ENCODE results near the gene B3GALNT1.
A peak's percentile ranks its signal among the peaks of the same experiment; 100 is the strongest.

B3GALNT1 gene

DNA sequence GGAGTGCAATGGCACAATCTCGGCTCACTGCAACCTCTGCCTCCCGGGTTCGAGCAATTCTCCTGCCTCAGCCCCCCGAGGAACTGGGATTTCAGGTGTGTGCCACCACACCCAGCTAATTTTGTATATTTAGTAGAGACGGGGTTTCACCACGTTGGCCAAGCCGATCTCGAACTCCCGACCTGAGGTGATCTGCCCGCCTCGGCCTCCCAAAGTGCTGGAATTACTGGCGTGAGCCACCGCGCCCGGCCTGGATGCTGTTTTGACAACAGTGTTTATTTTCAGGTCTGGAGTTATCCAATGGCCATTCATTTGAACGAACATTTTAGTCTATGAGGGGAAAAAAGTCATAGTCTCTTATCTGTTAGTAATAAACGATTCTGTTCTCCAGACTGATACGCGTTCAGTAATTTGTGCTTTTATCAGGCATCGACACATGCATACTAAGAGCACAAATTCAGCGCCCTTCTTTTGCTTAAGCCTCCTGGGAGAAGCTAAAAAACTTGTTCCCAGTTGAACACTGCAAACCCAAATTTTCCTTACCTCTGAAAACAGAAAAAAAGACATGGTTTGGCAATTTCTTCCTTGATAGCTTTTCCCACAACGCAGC lies 1.3 kb downstream of the B3GALNT1 start:
- TF ChIP-seq POLR2A (IDR thresholded peaks at IDR 0.05; ENCODE audit: low read length) (no peak), GATA1 (IDR thresholded peaks at IDR 0.05; ENCODE audit: low read depth, low read length) (no peak)

DNA sequence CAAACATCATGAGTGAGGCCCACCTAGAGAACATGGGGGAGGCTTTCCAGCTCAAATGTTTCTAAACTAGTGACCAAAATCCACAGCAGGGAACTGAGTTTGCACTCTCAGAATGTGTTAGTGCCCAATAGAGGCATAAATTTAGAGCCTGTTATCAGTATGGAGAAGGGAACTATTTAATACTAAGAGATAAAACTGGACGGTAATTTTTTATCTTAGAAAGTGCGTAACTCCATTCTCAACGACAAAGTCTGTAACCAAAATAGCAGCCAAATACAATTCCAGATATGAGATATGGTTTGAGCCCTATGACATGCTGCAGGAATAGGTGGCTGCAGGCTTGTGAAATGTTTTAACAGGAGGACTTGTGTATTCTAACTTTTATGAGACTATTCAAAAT lies 3.5 kb downstream of the B3GALNT1 start:
- TF ChIP-seq GATA1 (IDR thresholded peaks at IDR 0.05; ENCODE audit: low read depth, low read length) (no peak), POLR2A (IDR thresholded peaks at IDR 0.05; ENCODE audit: low read length) (no peak)
- peak in 1 of 2 experiments; percentile 7 for DNase-seq

More for the DNA sequence above, 1.3 kb downstream of the B3GALNT1 start:
- DNase-seq, result peak; percentile 11 to 44

DNA sequence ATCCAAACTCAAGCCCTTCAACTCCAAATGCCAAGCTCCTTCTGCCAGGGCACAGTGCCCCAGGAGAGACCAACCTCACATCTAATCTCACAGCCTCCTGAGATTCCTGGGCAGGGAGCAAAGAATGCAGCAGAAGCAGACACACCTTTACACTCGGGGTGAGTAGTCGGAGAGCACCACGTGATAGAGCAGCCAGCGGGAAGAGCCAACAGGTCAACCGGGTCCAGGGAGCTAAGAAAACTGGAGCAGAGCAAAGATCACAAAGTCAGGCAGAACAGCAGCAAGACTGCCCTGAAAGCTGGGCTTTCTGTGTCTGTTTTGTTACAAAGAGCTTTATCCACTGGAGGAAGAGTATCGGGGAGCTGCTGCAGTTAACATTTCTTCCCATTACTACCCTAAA lies 4.2 kb downstream of the B3GALNT1 start:
- TF ChIP-seq GATA1 (IDR thresholded peaks at IDR 0.05; ENCODE audit: low read depth, low read length) (no peak), POLR2A (IDR thresholded peaks at IDR 0.05; ENCODE audit: low read length) (no peak)

DNA sequence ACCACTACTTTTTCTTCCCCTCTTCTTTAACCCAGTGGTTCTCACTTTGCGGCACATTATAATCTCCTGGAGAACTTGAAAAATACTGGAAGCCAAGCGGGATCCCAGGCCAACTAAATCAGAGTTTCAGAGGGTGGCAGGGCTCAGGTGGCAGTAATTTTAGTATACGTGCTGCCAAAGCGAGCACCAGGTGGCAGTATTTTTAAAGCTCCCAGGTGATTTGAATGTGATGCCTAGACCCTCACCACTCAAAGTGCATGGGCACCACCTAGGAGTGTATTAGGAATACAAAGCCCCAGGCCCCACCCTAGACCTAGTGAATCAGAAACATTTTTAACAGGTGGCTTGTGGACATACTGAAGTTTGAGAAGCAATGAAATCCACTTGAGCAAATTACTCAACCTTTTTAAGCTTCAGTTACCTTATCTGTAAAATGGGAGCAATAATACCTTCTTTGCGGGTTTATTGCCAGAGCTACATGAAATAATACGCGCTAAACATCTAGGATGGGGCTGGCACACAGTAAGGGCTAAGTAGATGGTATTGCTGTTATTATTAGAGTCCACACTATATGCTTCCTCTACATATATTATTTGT lies 8.3 kb downstream of the B3GALNT1 start:
- DNase-seq, result peak in 1 of 2 experiments; percentile 20
- TF ChIP-seq GATA1 (IDR thresholded peaks at IDR 0.05; ENCODE audit: low read depth, low read length) (no peak), POLR2A (IDR thresholded peaks at IDR 0.05; ENCODE audit: low read length) (no peak)

More for the DNA sequence above, 4.2 kb downstream of the B3GALNT1 start:
- DNase-seq, result no peak

DNA sequence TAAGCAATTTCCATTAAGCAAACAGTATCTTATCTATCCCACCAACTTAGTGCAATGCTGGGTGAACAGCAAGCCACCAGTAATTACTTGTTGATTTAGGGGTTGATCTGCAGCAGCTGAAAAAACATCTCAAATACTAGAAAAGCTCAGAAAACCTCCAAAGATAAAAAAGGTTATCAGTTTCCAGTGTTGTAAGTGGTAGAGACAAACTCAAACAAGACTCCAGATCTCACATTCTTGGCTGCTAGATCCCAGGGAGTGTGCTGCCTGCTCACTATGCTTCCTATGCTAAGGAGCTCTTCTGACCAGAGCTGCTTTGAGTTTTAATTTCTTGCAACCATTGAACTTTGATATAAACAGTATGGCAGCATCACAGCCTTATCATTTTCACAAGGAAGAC lies 11.3 kb downstream of the B3GALNT1 start:
- DNase-seq, result peak; percentile 2 to 6
- TF ChIP-seq POLR2A (IDR thresholded peaks at IDR 0.05; ENCODE audit: low read length), result no peak

DNA sequence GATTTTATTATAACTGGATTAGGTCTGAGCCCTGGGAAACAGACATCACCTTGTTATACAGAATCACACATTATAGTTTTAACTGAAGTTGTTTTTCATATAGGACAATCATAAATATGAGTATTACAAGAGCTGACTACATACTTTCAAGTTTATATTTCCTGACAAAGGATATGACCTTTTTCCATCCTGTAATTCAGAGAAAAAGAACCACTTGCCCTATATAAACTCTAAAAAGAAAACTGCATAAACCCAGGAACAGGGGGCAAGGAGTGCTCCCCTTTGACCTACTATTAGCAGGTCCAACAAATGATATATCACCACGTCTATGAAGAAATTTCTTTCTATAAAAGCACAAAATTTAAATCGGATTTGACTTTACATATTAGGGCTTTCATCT lies 20.9 kb downstream of the B3GALNT1 start:
- DNase-seq, result no peak
- TF ChIP-seq GATA1 (IDR thresholded peaks at IDR 0.05; ENCODE audit: low read depth, low read length), result no peak
- TF ChIP-seq POLR2A (IDR thresholded peaks at IDR 0.05; ENCODE audit: low read length), result no peak

DNA sequence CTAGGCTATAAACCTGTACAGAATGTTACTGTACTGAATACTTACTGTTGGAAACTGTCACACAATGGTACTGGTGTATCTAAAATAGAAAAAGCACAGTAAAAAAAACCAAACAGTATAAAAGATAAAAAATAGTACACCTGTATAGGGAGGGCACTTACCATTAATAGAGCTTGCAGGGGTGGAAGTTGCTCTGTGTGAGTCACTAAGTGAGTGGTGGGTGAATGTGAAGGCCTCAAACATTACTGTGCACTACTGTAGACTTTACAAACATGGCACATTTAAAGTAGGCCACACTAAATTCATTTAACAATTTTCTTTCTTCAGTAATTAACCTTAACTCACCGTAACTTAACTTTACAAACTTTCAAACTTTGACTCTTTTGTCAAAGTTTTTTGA lies 22.0 kb downstream of the B3GALNT1 start:
- TF ChIP-seq GATA1 (IDR thresholded peaks at IDR 0.05; ENCODE audit: low read depth, low read length), result no peak
- no peak for TF ChIP-seq POLR2A (IDR thresholded peaks at IDR 0.05; ENCODE audit: low read length)
- no peak for DNase-seq

DNA sequence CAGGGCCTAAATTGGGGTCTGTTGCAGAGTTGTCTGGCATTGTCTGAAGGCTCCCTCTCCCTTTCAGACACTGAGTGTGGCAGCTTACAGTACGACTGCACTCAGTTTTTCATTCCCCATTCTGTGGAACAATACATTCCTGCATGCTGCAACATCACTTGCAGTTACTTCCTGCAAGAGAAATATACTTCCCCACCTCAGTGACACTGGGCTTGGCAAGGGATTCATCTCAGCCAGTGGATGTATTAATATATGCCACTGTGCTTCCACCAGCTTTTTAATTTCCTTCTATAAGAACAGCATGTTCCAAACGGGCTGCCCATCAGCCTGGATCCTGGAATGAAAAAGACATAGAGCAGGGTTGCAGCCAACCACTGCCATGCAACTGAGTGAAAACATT lies 23.1 kb downstream of the B3GALNT1 start:
- TF ChIP-seq POLR2A (IDR thresholded peaks at IDR 0.05; ENCODE audit: low read length) (no peak), GATA1 (IDR thresholded peaks at IDR 0.05; ENCODE audit: low read depth, low read length) (no peak)
- no peak for DNase-seq

DNA sequence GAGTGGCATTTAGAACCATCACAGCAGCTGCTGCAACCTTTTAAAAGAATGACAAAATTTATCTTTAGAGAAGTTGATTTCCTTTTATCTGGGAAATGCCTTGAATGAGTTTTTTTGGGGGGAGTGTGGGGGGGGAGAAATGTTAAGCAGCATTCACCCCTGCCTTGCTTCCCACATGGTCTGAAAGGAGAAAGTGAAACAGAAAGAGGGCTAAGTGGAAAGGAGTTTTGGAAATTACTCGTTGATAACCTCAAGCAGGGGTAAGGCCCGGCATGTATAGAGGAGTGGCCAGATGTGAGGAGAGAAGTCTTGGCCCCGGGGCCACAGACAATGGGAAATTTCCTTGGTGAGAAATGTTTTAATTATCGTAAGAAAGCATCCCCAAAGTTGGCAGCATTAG lies 23.5 kb downstream of the B3GALNT1 start:
- no peak for DNase-seq
- TF ChIP-seq POLR2A (IDR thresholded peaks at IDR 0.05; ENCODE audit: low read length) (no peak), GATA1 (IDR thresholded peaks at IDR 0.05; ENCODE audit: low read depth, low read length) (no peak)

DNA sequence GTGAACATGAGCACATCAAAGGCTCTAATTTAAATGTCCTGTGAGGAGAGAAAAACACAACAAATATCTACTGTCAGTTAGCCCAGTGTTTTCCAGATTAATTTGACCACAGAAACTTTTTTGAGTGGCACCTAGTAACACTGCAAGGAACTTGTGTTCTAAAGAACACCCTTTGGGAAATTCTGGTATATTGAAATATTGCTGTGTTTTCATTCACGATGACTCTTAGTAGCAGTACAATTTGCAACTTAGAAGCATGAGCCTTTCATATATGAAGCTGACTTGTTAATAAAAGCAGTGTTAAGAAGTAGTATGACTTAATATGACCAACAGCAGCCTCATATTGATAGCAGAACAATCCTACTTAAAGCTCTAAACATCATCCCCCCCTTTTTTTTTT lies 32.0 kb downstream of the B3GALNT1 start:
- DNase-seq, result no peak
- TF ChIP-seq GATA1 (IDR thresholded peaks at IDR 0.05; ENCODE audit: low read depth, low read length), result no peak
- TF ChIP-seq POLR2A (IDR thresholded peaks at IDR 0.05; ENCODE audit: low read length), result no peak

DNA sequence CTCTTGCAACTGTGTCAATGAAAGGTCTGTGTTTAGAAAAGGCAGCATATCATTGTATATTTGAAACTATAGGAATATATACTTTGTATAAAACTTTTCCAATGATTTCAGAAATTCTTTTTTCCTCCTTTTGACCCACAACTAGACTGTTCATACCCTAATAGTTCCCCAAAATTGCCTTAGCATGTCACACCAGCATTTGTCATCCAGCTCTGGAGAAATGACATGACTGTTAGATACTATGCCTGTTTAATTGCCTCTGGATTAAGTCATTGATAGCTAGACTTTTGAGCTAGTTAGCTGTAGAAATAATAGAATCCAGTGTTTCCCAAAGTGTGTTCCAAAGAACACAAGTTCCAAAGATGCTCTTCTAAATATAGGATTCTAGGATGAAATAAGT lies 32.4 kb downstream of the B3GALNT1 start:
- DNase-seq, result peak in 1 of 2 experiments; percentile 19
- TF ChIP-seq POLR2A (IDR thresholded peaks at IDR 0.05; ENCODE audit: low read length), result no peak
- no peak for TF ChIP-seq GATA1 (IDR thresholded peaks at IDR 0.05; ENCODE audit: low read depth, low read length)

DNA sequence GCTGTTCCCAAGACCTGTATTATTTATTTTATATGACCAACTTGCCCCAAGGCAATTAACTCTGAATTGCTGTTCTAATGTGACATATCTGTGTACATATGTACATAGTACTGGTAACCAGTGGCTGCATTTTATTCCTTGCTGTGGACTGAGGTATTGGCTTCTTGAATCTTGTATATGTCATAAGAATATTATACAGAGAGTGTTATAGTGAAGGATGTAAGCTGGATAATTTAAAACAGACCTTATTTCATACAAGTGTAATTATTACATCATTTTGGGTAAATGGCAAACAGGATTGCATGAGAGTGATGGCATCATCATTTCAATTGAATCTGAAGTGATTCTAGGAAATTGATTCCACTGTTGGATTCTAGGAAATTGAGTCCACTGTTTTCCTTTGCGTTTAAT lies 32.9 kb downstream of the B3GALNT1 start:
- DNase-seq, result peak in 1 of 2 experiments; percentile 31
- TF ChIP-seq GATA1 (IDR thresholded peaks at IDR 0.05; ENCODE audit: low read depth, low read length) (no peak), POLR2A (IDR thresholded peaks at IDR 0.05; ENCODE audit: low read length) (no peak)

DNA sequence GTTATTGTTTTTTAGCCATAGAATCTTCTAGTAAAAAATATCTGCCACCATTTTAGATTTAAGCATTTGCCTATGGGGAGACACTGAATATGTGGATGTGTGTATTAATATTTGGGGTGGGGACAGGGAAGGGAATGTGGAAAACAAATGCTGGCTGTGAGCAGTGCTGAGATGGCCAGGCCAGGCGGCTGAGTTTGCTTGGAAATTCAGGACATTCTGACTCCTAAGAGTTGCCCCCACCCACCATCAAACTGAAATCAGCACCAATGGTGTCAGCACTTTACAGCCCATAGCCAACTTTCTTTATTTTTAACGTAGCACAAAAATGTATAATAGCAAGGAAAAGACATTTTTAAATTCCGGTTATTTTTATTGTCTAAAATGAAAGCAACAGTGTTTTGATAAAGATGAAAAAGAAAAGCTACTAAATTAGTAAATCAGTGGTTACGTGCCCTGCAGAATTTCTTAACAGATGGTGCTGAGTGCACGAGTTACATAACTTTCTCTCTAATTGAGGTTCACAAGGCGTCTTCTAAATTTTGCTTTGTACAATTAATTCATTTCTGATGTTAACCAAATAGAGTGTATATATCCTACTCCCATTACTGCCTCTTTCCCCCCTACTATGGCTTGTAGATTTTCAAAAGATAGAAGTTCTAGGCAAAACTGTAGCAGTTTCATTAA lies 34.0 kb downstream of the B3GALNT1 start:
- TF ChIP-seq GATA1 (IDR thresholded peaks at IDR 0.05; ENCODE audit: low read depth, low read length), result no peak
- TF ChIP-seq POLR2A (IDR thresholded peaks at IDR 0.05; ENCODE audit: low read length), result no peak
- DNase-seq, result no peak

DNA sequence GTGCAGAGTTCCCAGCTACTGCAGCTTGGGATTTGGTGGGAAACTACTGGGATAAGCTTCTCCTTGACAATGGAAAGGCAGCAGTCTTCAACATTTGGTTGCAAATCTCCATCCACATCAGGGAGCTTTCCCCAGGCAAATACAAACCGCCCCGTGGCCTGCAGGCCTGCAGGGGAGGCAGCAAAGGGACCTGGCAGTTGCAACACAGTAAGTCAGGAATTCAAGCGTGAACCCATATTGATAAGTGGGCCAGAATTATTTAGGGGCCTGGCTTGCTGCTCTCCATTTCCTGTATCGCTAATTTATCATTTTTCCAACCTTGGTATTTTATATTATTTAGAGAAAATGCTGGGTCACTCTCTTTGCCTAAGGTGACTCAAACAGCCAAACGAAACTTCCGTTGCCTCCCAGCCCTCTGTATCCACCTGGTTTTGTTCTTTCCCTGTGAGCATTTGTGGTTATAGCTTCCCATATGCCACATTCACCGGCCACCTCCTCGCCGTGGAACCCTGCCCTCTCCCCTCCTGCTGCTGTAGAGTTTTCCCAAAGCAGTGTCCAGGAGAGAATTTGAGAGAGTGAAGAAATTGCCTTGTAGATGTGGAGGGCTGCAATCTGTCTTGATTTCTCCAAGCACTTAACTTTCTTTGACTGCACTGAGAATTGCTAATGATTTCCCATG lies 34.8 kb downstream of the B3GALNT1 start:
- TF ChIP-seq GATA1 (IDR thresholded peaks at IDR 0.05; ENCODE audit: low read depth, low read length) (no peak), POLR2A (IDR thresholded peaks at IDR 0.05; ENCODE audit: low read length) (no peak)
- DNase-seq, result no peak

Measured in erythroblast (primary cell).